IPS DF 4.7 (cell line): ENCODE results near the gene DLG2.
"Not testable (repeated sequence)": the region's sequence is repeated elsewhere in the genome, so short reads cannot be mapped to it uniquely, and the experiment has no call there.

Experiments
- DNase-seq: peaks from one replicate; pipeline ENCODE4 v3.0.0-alpha.2; 2013; ENCODE audit warnings: low spot score; ENCODE audit errors: extremely low read depth

Gene DLG2

GRCh38 chr11:85459304-85459703, 167.8 kb downstream of the DLG2 start:
- no peak for DNase-seq

GRCh38 chr11:85444479-85444878, 182.7 kb downstream of the DLG2 start:
- no peak for DNase-seq

- no peak for DNase-seq
Measured at GRCh38 chr11:85440273-85440672, 186.9 kb downstream of the DLG2 start.

- no peak for DNase-seq
Measured at GRCh38 chr11:85438328-85438727, 188.8 kb downstream of the DLG2 start.

GRCh38 chr11:85431319-85431718, 195.8 kb downstream of the DLG2 start:
- DNase-seq = no peak

GRCh38 chr11:85423794-85424193, 203.3 kb downstream of the DLG2 start:
- DNase-seq = no peak

GRCh38 chr11:85423316-85423715, 203.8 kb downstream of the DLG2 start:
- DNase-seq = no peak

GRCh38 chr11:85414175-85414574, 213.0 kb downstream of the DLG2 start:
- DNase-seq = no peak

- DNase-seq = no peak
Measured at GRCh38 chr11:85407648-85408047, 219.5 kb downstream of the DLG2 start.

GRCh38 chr11:85406841-85407240, 220.3 kb downstream of the DLG2 start:
- no peak for DNase-seq

GRCh38 chr11:85406316-85406715, 220.8 kb downstream of the DLG2 start:
- no peak for DNase-seq

GRCh38 chr11:85395515-85396055, 231.6 kb downstream of the DLG2 start:
- not testable (repeated sequence) for DNase-seq

GRCh38 chr11:85394283-85394682, 232.9 kb downstream of the DLG2 start:
- no peak for DNase-seq

- DNase-seq = no peak
Measured at GRCh38 chr11:85391141-85391540, 236.0 kb downstream of the DLG2 start.

GRCh38 chr11:85385547-85385946, 241.6 kb downstream of the DLG2 start:
- DNase-seq = no peak

- DNase-seq = no peak
Measured at GRCh38 chr11:85385111-85385510, 242.0 kb downstream of the DLG2 start.

- no peak for DNase-seq
Measured at GRCh38 chr11:85379066-85379465, 248.1 kb downstream of the DLG2 start.

GRCh38 chr11:85377901-85378300, 249.2 kb downstream of the DLG2 start:
- DNase-seq = no peak

- no peak for DNase-seq
Measured at GRCh38 chr11:85359859-85360258, 267.3 kb downstream of the DLG2 start.

GRCh38 chr11:85355921-85356320, 271.2 kb downstream of the DLG2 start:
- no peak for DNase-seq

GRCh38 chr11:85349539-85349938, 277.6 kb downstream of the DLG2 start:
- not testable (repeated sequence) for DNase-seq

GRCh38 chr11:85348945-85349344, 278.2 kb downstream of the DLG2 start:
- peak; percentile 68 for DNase-seq

- DNase-seq = no peak
Measured at GRCh38 chr11:85347291-85347690, 279.9 kb downstream of the DLG2 start.

GRCh38 chr11:85346484-85346883, 280.7 kb downstream of the DLG2 start:
- DNase-seq = no peak
